Measurements from ENCODE around the gene SETBP1.

Gene SETBP1

GRCh38 chr18:44733069-44733753, 52.5 kb downstream of the SETBP1 start:
- DNase-seq: no peak

GRCh38 chr18:44733754-44734465, 53.2 kb downstream of the SETBP1 start:
- no peak for DNase-seq

GRCh38 chr18:44735096-44735495, 54.4 kb downstream of the SETBP1 start:
- no peak for DNase-seq

GRCh38 chr18:44736664-44737380, 56.1 kb downstream of the SETBP1 start:
- DNase-seq: no peak

GRCh38 chr18:44737623-44738022, 56.9 kb downstream of the SETBP1 start:
- no peak for DNase-seq

DNA sequence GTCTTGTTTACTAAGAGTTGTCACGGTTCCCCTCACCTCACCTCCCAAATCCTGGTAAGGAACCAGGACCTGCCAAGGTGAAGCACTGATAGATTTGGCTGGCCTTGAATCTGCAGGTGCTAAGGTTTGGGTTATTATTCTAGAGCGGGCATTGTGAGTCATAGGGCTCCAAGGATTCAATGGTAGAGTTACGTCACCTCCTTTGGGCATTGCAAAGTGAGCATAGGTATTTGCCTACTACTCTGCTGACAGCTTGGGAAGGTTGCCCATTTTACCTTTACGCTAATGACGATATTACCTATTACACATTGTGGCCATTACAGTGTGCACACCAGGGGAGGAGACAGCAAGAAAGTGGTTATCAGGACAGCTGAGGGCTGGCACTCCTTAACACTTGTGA, 59.3 kb downstream of the SETBP1 start:
- DNase-seq: no peak

- DNase-seq: no peak
Measured at GRCh38 chr18:44741085-44741484, 60.4 kb downstream of the SETBP1 start.

- DNase-seq: no peak
Measured at GRCh38 chr18:44741511-44741910, 60.8 kb downstream of the SETBP1 start.

- no peak for DNase-seq
Measured at GRCh38 chr18:44742126-44742525, 61.4 kb downstream of the SETBP1 start.

- no peak for DNase-seq
Measured at GRCh38 chr18:44742718-44743311, 62.1 kb downstream of the SETBP1 start.

DNA sequence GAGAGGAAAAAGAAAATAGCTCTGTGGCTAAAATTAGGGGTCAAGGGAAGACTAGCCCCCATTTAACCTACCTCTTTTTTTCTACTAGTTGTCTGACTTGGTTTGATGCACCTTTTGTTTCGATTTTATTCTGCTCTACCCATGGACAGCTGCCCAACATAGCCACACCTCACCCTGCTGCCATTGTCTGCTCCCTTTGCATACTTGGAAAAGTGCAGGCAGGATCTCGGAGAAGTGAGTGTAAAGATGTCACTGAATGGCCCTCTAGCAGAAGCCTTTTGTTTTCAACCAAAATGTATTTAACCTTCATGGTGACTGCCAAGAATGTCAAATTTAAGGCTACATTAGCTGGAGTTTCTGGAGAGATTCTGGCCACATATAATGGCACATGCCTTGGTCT, 62.9 kb downstream of the SETBP1 start:
- DNase-seq: no peak

DNA sequence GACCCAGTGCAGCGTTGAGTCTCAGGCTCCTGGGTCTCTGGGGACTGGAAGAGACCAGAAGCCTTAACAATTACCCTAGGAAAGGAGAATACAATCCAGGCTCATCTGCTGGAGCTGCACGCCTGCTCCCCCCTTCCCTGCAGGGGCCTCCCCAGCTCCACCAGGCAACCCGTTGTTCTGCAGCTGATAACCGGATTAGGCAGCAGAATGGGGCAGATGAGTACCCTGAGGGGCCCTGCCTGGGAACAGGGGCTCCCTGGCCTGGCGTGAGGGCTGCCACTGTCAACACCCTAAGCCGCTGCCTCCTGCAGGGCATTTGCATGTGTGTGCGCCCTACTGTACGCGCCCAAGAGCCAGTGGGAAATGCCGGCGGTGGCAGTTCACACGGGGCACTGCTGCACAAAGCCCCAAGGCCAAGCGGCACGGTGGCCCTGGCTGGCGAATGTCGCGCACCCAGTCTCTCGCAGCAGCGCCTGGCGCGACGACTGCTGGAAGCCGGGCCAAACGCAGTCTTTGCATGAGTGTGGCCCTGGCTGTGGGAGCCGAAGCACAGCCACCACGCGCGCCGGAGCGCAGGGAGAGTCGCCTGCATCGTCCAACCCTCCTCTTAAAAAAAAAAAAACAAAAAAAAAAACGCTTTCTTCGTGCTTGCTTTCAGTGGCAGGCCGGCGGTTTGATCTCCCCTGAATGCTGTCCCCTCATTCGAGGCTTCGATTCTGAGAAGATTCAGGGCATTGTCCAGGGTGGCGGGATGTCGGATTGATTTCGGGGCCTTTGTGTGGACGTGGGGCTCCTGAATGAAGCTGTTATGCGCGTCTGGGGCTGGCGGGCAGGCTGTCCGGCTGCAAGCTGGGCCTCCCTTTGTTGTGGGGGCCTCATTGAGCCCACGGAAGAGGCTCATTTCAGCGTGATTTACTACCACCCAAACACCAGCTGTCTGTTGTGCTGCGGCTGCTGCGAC, 63.8 kb downstream of the SETBP1 start:
- no peak for DNase-seq

GRCh38 chr18:44747157-44747556, 66.5 kb downstream of the SETBP1 start:
- no peak for DNase-seq

- DNase-seq: no peak
Measured at GRCh38 chr18:44748582-44748981, 67.9 kb downstream of the SETBP1 start.

- DNase-seq: no peak
Measured at GRCh38 chr18:44750774-44751173, 70.1 kb downstream of the SETBP1 start.

- DNase-seq: no peak
Measured at GRCh38 chr18:44754567-44754966, 73.9 kb downstream of the SETBP1 start.

DNA sequence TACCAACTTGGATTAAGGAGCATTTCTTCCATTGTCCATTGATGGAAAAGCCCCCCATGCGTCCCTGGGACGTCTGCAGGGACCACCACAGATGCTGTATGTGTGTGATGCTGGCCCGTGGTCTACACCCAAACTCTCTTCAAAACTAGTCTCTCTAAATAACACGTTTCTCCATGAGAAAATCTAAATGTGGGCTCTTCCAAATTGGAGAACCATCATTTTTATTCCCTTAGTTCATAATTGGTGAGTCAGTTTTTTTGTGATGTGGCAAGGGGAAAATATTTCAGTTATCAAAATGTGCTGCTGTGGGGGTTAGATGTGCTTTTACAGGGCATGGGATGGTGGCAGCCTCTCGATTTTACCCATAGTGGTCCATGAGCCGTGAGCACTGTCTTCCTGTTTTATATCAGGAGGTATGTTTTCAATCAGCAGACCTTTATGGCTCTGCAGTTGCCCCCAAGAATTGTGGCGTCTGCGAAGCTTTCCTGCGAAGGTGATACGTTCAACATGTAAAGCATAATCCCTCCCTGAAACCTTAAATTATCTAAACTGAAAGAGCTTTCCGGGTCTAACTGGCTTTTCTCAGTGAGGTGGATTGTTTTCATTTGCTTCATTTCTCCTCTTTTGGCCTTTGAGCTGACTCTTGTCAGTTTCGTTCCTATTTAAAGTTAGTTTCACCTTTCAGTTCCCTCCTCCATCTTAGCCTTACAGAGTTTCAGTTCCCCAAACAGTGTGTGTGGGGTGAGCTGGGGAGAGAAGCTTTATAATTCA, 78.4 kb downstream of the SETBP1 start:
- DNase-seq: no peak

GRCh38 chr18:44759925-44760342, 79.2 kb downstream of the SETBP1 start:
- no peak for DNase-seq

DNA sequence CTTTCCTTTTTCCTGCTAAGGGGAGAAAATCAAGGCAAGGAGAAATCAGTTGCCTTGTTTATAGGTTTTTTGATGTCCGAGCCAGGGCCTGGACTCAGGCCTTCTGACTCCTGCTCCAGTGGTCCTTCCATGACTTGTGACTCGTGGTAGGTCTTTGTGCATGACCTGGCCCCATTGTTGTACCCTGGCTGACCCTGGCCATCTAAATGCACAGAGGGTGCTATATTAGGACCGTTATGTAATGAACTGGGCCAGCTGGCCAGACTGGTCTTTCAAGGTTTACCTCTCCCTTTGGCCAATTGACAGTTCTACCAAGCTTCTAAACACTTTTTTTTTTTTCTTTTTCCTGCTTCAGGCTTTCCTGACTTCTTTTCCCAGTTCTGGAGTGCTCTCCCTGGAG, 81.1 kb downstream of the SETBP1 start:
- DNase-seq: no peak

DNA sequence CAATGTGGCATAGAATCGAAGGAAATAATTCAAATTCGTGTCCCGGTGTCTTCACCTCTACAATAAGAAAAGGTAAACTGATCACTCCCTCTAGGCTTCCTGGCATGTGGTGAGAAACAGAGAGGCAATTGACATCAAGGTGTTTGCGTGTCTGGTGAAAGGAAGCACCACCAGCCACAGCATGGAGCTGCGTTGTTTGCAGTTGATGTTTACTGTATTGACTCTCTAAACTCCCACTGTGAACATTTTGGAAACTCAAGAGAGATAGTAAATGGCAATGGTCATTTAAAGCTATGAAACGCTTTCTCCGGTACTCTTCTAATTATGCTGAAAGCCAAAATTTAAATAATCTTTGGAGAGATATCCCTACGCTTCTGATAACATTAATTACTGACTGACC, 82.6 kb downstream of the SETBP1 start:
- no peak for DNase-seq

- no peak for DNase-seq
Measured at GRCh38 chr18:44764863-44765262, 84.2 kb downstream of the SETBP1 start.

- DNase-seq: no peak
Measured at GRCh38 chr18:44765456-44765855, 84.8 kb downstream of the SETBP1 start.

Data from 8988T (cell line).